Uterus (tissue), 4 donors: ENCODE results near the gene TASL. TPM values are rescaled to one million over a fixed set of nuclear protein-coding genes. Genes with fewer than 3 reads are reported as not detected.

Source experiments
- DNase-seq, 2 donors: peaks; one replicate each; pipeline ENCODE4 v3.0.0-alpha.2; 2019 to 2020
- H3K27ac ChIP-seq, 2 donors: fragments of 200-600 bp; sonication (generic); 1 replicate in 1 of 2; 2 replicates in 1 of 2; pipeline ENCODE4 v1.5.1; 2016 to 2018
- H3K27me3 ChIP-seq, 2 donors: fragments of 200-600 bp; sonication (generic); one replicate each; pipeline ENCODE4 v1.5.1; 2018 to 2019; ENCODE audit warnings: control low read depth in 1 of 2
- H3K36me3 ChIP-seq, 2 donors: fragments of 200-600 bp; sonication (generic); one replicate each; pipeline ENCODE4 v1.5.1; 2019; ENCODE audit warnings: control low read depth in 1 of 2
- H3K4me1 ChIP-seq, 2 donors: fragments of 200-600 bp; sonication (generic); one replicate each; pipeline ENCODE4 v1.5.1; 2018 to 2019; ENCODE audit warnings: control low read depth in 1 of 2
- H3K4me3 ChIP-seq, 2 donors: fragments of 200-600 bp; sonication (generic); 1 replicate in 1 of 2; 2 replicates in 1 of 2; pipeline ENCODE4 v1.5.1; 2018 to 2019; ENCODE audit warnings: mild to moderate bottlenecking in 1 of 2
- H3K9me3 ChIP-seq, 2 donors: fragments of 200-600 bp; sonication (generic); one replicate each; pipeline ENCODE4 v1.5.1; 2019; ENCODE audit warnings: control low read depth in 1 of 2
- CTCF ChIP-seq, 4 experiments: fragments of 200-600 bp in 2 of 4; fragments of 450-650 bp in 2 of 4; sonication (generic) in 2 of 4; IDR thresholded peaks; one replicate each; pipeline ENCODE4 v1.5.1; 2016 to 2019; ENCODE audit warnings: antibody characterized with exemption in 4 of 4, mild to moderate bottlenecking in 2 of 4, moderate library complexity in 1 of 4
- POLR2A ChIP-seq, 2 donors: fragments of 450-650 bp; IDR thresholded peaks; one replicate each; pipeline ENCODE4 v1.6.1; 2016; ENCODE audit warnings: antibody characterized with exemption in 2 of 2, mild to moderate bottlenecking in 1 of 2, moderate library complexity in 1 of 2
- intact Hi-C: fragments of 100-400 bp; cut with DNase I; formaldehyde crosslinking; loops from one replicate; pipeline ENCODE4 v1.15.1; 2023; ENCODE audit warnings: low total_unique reads
- small RNA-seq: library from RNA; depleted of rRNA; stranded (forward); fragments of <200 nt; gene quantifications from one replicate; pipeline ENCODE3, GENCODE V24; 2016
- total RNA-seq, 4 donors: library from RNA; depleted of rRNA in 3 of 4; stranded (reverse); fragments of >200 nt in 3 of 4; gene quantifications; one replicate each; pipeline versions ENCODE4 v1.1.0 to v1.2.4, GENCODE V29; 2014 to 2023
- donor health status: DM: yes; HTN: yes; CAD: no.

TASL gene
- total RNA-seq, 4 donors from 2014 or later = 0.29 to 2.3 (median 0.40) TPM; not detected in 1

GRCh38 chrX:30525732-30526131 is 51.8 kb downstream of the TASL start:
- intact Hi-C loops = no loop called here
- Histone ChIP-seq H3K4me1 (no peaks in the 10 kb centered on the region), H3K36me3 (no peaks in the 10 kb centered on the region), H3K27me3 (peaks cover 0 to 5% of the 10 kb centered on the region in 2 donors), H3K9me3 (no peaks in the 10 kb centered on the region), H3K4me3 (no peak overlapping the region), H3K27ac (no peak overlapping the region)
- no peak for DNase-seq
- TF ChIP-seq POLR2A (IDR thresholded peaks at IDR 0.05) = no peak

- H3K9me3 ChIP-seq = no peaks in the 10 kb centered on the region
- no peak overlapping the region for H3K27ac ChIP-seq
- intact Hi-C loops = no loop called here
- H3K36me3 ChIP-seq = no peaks in the 10 kb centered on the region
- no peaks in the 10 kb centered on the region for H3K4me1 ChIP-seq
- no peak for TF ChIP-seq CTCF (IDR thresholded peaks at IDR 0.05)
- TF ChIP-seq POLR2A (IDR thresholded peaks at IDR 0.05) = no peak
- peaks cover 0 to 5% of the 10 kb centered on the region in 2 donors for H3K27me3 ChIP-seq
- H3K4me3 ChIP-seq = no peak overlapping the region
- DNase-seq = no peak
Measured at GRCh38 chrX:30521440-30522182, 56.0 kb downstream of the TASL start.

- Histone ChIP-seq H3K9me3 (no peaks in the 10 kb centered on the region), H3K4me3 (no peak overlapping the region), H3K27ac (no peak overlapping the region), H3K36me3 (no peaks in the 10 kb centered on the region), H3K27me3 (no peaks in the 10 kb centered on the region), H3K4me1 (no peaks in the 10 kb centered on the region)
- intact Hi-C loops = no loop called here
- no peak for DNase-seq
- TF ChIP-seq POLR2A (IDR thresholded peaks at IDR 0.05) (no peak), CTCF (IDR thresholded peaks at IDR 0.05) (no peak)
Measured at GRCh38 chrX:30513284-30513683, 64.3 kb downstream of the TASL start.

Small RNA genes within 50 kb of the gene (small RNA-seq; reads per million reads assigned to genes)
- gene CKS1BP6 = not detected

Other genes with a start within 250 kb of the TASL start
- gene GK, start 75.7 kb upstream of the TASL start, total RNA-seq = 1 to 10 TPM; 1.0 to 8.0 (median 3.0) TPM